Posterior vena cava (tissue), 2 donors: ENCODE results near the gene SYT7. TPM values are rescaled to one million over a fixed set of nuclear protein-coding genes. Genes with fewer than 3 reads are reported as not detected.

Experiments used
- DNase-seq: peaks from one replicate; pipeline ENCODE4 v3.0.0-alpha.2; 2020; ENCODE audit warnings: low spot score
- intact Hi-C, 2 donors: fragments of 100-400 bp; cut with DNase I; formaldehyde crosslinking; loops; one replicate each; pipeline versions ENCODE4 v1.14.1 to v1.14.2; 2022 to 2023
- total RNA-seq, 2 donors: library from RNA; stranded (reverse); fragmentation: NEBNext Ultra II Directional; extraction: Animal tissue kit (Norgen Biotek cat#: 25700); gene quantifications; one replicate each; pipeline ENCODE4 v1.2.1, GENCODE V29; 2021
- donor health status: DM: yes; HTN: yes; CAD: no.
- donor health status: DM: yes; HTN: yes; CAD: no.

Gene SYT7
- total RNA-seq, 2 donors from 2014 or later, result 0.71 to 0.93 TPM

DNA sequence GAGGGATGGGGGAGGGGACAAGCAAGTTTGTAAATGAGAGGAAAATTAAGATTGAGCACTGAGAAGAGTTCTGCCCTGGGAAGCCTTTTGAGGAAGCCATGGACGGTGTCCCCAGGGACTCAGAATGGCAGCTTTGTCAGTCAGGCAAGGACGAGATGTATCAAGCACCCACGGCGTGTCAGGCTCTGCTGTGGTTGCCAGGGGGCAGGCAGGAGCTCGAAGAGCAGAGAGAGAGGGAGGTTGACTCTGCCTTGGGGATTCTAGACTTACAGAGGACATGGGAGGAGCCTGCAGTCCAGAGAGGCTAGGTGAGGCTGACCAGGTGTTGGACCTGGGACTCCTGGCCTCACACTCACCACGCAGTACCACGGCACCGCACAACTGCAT, 29.1 kb upstream of the SYT7 start:
- intact Hi-C loops, result no loop called here
- no peak for DNase-seq

GRCh38 chr11:61609000-61609979, 28.4 kb upstream of the SYT7 start:
- intact Hi-C loops, result no loop called here
- DNase-seq, result no peak

DNA sequence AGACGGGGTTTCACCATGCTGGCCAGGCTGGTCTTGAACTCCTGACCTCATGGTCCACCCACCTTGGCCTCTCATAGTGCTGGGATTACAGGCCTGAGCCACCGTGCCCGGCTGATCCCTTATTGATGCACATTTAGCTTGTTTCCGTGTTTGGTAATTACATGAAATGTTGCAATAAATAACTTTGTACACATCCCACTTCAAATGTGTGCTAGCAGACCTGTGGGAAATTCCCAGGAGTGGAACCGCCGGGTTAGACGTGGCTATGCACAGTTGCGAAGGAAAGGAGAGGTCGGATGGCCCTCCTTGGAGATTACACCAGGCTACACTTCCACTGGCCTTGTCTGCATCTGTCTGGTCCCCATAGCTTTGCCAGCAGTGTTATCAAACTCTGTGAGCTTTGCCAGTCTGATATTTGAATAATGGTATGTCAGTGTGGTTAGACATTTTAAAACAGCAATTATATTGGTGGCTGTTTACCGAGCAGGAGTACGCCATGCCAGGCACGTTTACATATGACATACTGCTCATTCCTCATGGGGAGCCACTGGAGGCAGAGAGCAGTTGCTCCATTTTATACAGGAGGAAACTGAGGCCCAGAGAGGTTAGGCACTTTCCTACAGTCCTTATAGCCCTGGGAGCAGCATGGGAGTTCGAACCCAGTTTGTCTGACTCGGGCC, 27.2 kb upstream of the SYT7 start:
- intact Hi-C loops, result no loop called here
- no peak for DNase-seq

- intact Hi-C loops, result no loop called here
- no peak for DNase-seq
Measured at GRCh38 chr11:61607426-61607825, 26.6 kb upstream of the SYT7 start.

GRCh38 chr11:61603667-61604066, 22.8 kb upstream of the SYT7 start:
- no peak for DNase-seq
- intact Hi-C loops, result no loop called here

- peak; percentile 94 for DNase-seq
- intact Hi-C loops, result no loop called here
Measured at GRCh38 chr11:61602775-61603569, 22.1 kb upstream of the SYT7 start.

DNA sequence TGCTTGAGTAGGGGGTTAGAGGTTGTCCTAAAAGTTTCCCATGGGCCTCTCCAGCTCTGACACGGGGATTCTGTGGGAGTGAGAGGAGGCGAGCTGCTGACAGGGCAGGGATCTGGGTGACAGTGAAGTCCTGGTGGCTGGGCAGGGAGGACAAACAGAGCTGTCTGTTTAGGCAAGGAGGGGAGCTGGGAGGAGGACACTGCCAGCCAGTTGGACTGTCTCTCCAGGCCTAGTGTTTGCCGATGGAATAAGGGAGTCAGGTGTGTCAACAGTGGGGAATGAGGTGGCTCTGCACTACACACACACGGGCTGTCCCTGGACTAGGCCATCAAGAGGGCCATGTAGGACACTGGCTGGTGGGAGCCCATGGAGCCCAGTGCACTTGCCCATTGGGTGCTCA, 20.6 kb upstream of the SYT7 start:
- DNase-seq, result no peak
- intact Hi-C loops, result no loop called here

GRCh38 chr11:61599968-61600710, 19.3 kb upstream of the SYT7 start:
- intact Hi-C loops, result no loop called here
- DNase-seq, result no peak

DNA sequence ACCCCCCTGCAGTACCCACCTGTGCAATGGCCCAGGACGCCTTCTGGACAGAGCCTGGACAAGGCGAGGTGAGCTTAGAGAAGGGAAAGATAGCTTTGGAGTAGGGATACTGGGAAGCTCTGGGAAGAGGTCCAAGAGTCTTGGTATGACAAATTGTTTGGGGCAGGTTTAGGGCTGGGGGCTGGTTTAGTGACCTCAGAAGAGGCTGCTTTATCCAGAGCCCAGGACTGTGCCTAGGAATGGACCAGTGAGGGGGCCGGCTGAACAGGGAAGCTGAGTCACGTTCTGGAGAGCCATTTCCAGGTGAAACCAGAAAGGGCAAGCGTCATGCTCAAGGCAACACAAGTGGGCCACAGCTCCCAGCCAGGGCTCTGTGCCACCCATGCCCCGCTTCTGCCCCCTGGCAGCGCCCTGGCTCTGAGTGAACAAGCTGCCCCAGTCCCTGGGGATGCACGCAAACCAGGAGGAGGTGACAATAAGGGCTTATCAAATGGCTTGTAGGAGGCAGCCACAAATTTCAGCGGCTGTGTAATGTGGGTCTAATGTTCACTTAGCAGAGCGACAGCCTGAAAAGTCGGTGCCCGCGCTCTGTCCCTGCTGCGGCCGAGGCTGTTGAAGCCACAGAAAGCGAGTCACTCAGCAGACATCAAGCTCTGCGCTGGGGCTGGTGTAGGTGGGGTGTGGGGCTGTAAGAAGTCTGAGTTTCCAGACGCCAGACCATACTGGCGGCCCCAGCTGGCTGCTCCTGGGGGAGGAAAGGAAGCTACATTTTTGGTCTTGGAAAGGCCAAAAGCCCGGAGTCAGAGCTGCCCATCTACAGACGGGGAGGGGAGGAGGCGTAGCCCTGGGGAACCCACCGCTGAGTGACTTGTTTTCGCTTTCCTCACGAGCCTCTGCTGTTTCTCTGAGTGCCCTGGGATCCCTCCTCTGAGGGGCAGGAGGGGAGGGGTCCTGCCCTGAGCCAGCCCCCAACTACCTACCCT, 18.3 kb upstream of the SYT7 start:
- no peak for DNase-seq
- intact Hi-C loops, result no loop called here

DNA sequence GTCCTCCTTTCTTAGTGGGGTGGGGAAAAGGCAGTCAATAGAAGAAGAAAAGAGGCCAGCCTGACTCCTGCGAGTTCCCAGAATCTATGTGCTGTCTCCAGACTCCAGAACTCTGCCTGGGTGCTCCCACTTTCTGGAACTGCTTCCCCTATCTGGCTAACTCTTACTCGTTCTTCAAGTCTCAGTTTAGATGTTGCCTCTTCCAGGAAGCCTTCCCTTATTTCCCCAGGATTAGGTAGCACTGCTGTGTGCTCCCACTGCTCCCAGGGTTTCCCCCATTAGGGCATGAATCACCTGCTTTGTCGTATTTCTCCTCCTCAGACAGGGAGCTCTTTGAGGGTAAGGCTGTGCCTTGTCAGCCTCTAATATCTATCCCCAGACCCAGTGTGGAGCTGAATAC, 17.5 kb upstream of the SYT7 start:
- intact Hi-C loops, result no loop called here
- no peak for DNase-seq

GRCh38 chr11:61596990-61597389, 16.1 kb upstream of the SYT7 start:
- no peak for DNase-seq
- intact Hi-C loops, result no loop called here

DNA sequence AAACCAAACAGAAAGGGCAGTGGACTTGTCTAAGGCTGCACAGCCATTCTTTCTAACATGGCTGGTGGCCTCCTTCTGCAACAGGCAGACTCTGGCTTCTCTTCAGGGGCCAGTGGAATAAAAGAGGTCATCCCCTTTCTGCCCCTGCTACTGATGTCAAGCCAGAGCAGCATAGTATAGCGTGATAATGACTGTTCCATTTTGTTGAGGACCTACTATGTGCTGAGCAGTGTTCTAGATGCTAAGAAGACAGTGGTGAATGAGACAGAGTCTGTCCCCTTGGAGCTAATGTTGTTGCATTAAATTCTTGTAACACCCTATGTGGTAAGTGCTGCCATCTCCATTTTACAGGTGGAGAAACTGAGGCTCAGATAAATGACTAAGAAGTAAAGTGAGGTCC, 15.7 kb upstream of the SYT7 start:
- intact Hi-C loops, result no loop called here
- DNase-seq, result no peak

DNA sequence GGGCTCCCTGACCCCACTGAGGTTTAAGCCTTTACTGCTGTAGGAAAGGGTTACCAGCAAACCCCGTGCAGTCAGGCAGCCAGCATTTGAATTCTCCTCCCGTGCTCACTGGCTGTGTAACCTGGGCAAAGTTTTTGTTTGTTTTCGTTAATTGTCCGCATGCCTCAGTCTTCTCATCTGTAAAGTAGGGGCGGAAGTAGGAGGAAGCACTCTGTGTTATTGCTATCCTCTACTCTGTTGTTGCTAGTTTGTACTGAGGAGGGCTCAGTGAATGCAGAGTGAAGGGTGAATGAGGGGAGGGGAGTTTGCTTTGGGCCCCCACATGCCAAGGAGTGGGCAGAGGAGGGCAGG, 14.0 kb upstream of the SYT7 start:
- DNase-seq, result no peak
- intact Hi-C loops, result no loop called here

DNA sequence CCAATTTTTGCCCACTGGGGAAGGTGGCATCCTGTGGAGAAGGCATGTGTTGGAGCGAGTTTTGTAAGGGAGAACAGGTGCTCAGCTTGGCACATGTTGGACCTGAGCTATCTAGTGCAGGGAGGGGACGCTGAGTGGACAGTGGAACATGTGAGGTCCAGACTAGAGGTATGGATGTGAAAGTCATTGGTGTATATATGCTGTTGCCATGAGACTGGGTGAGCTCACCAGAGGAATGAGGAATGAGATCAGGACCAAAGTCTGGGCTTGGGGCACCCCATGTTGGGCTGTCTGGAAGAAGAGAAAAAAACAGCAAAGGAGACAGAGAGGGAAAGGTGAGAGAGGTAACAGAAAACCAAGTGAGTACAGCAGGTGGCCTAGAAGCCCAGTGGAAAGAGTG, 12.3 kb upstream of the SYT7 start:
- DNase-seq, result no peak
- intact Hi-C loops, result no loop called here

- DNase-seq, result no peak
- intact Hi-C loops, result no loop called here
Measured at GRCh38 chr11:61592176-61592575, 11.3 kb upstream of the SYT7 start.

DNA sequence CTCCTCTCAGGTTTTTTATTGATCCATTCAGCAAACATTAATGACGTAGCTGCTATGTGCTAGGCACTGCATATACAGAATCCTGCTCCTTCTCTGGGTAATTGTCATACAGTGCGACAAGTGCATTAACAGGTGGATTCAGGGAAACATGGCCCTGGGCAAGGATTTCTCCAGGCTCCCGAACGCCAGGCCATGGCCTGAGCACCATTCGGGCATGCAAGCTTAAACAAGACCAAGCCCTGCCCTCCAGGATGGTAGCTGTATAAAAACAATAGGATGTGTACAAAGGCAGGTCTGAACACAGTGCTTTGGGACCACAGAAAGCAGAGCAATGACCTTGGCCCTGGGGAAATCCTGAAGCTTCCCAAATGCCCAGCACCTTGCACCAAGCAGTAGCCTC, 9.1 kb upstream of the SYT7 start:
- intact Hi-C loops, result no loop called here
- DNase-seq, result no peak

DNA sequence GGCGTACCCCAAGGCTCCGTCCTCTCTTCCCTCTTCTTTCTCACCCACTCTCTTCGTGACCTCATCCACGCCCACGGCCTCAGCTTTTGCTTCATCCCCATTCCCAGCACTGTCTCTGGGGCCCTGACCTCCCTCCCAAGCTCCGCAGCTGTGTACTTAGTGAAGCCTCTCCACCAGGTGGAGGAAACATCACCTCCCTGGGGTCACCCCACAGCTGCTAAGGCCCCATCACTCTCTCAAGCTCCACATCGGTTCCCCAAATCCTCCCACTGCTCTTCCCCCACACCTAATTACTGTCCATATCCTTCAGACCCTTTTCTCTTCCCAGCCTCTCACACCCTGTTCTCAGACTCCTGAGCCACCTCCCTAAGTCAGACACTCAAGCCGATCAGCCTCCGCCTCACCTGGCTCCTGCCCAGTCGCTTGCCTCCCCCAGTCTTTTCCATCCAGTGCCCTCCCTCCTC, 7.9 kb upstream of the SYT7 start:
- no peak for DNase-seq
- intact Hi-C loops, result no loop called here
